K562 (cell line): ENCODE results near the gene MAP3K6. TPM values are rescaled to one million over a fixed set of nuclear protein-coding genes. Genes with fewer than 3 reads are reported as not detected.

Source experiments
- ATAC-seq: fragments of 200-7000 bp; cut with Tn5 transposase; 3 replicates; pipeline ENCODE4 v1.9.1; 2020; ENCODE audit warnings: moderate library complexity
- BruUV-seq: library from RNA; stranded (reverse); fragments of 400-500 nt; replicated peaks from 2 replicates; lab custom pipeline; 2021; lab: Mats Ljungman, UMichigan
- CTCF ChIA-PET: fragments of 300-600 bp; formaldehyde crosslinking; extraction: SDS; loops from one replicate; lab custom pipeline; 2021; ENCODE audit warnings: low intra/inter-chr PET ratio; lab: Yijun Ruan, JAX
- POLR2A ChIA-PET: fragments of 300-600, 350-650 bp; sonication (Branson Sonifier 250); formaldehyde crosslinking; extraction: SDS; loops from one replicate; lab custom pipeline; 2021; ENCODE audit warnings: antibody characterized with exemption, inconsistent platforms; lab: Yijun Ruan, JAX
- DNase-seq, 4 experiments: peaks; one replicate each; pipeline versions ENCODE4 v3.0.0 to v3.0.0-alpha.2; 2011 to 2018; ENCODE audit warnings: low spot score in 3 of 4, mixed read lengths in 3 of 4; ENCODE audit errors: extremely low read depth in 1 of 4
- FAIRE-seq: peaks from 2 replicates; lab custom pipeline; 2011; peaks lifted over from hg19 to GRCh38; lab: Jason Lieb, UNC
- H2AFZ ChIP-seq: 2 replicates; pipeline ENCODE4 v1.6.0; 2011; ENCODE audit warnings: low read depth, low read length, control low read depth, inconsistent platforms
- H3K27ac ChIP-seq: fragments of 200-600 bp; 3 replicates; pipeline ENCODE4 v1.8.0; 2011; ENCODE audit warnings: low read depth, mild to moderate bottlenecking, control low read depth, inconsistent platforms, low read length, moderate library complexity, mixed read lengths; ENCODE audit errors: extremely low read depth
- H3K27me3 ChIP-seq, 2 experiments: fragments of 300-600 bp in 1 of 2; 2 replicates in 1 of 2; 3 replicates in 1 of 2; pipeline versions ENCODE4 v1.6.0 to v1.8.0; 2011; ENCODE audit warnings: inconsistent platforms in 2 of 2, low read length in 2 of 2, mild to moderate bottlenecking in 1 of 2, mixed read lengths in 1 of 2, moderate library complexity in 1 of 2; ENCODE audit not compliant: control insufficient read depth in 2 of 2, insufficient read depth in 2 of 2
- H3K36me3 ChIP-seq: fragments of 300-600 bp; 3 replicates; pipeline ENCODE4 v1.8.0; 2011; ENCODE audit warnings: mild to moderate bottlenecking, low read length, inconsistent platforms; ENCODE audit not compliant: control insufficient read depth, insufficient read depth
- H3K4me1 ChIP-seq, 2 experiments: fragments of 200-600 bp in 1 of 2; replicated peaks in 1 of 2; 2 replicates in 1 of 2; 3 replicates in 1 of 2; pipeline versions ENCODE4 v1.5.1 to v1.8.0; 2011; ENCODE audit warnings: inconsistent platforms in 2 of 2, low read length in 2 of 2, mild to moderate bottlenecking in 1 of 2, mixed read lengths in 1 of 2, moderate library complexity in 1 of 2; ENCODE audit not compliant: control insufficient read depth in 2 of 2, insufficient read depth in 2 of 2
- H3K4me2 ChIP-seq: 2 replicates; pipeline ENCODE4 v1.6.1; 2011; ENCODE audit warnings: low read length, control low read depth, inconsistent platforms, mixed read lengths; ENCODE audit not compliant: insufficient read depth
- H3K4me3 ChIP-seq: fragments of 200-600 bp; sonication (generic), shearing (Covaris generic); 2 replicates; pipeline ENCODE4 v1.5.1; 2016; ENCODE audit warnings: control low read depth, inconsistent platforms
- H3K79me2 ChIP-seq: fragments of 200-600 bp; 3 replicates; pipeline ENCODE4 v1.8.0; 2011; ENCODE audit warnings: low read length, inconsistent platforms; ENCODE audit not compliant: control insufficient read depth, insufficient read depth
- H3K9ac ChIP-seq, 2 experiments: 2 replicates each; pipeline versions ENCODE4 v1.6.0 to v1.6.1; 2011; ENCODE audit warnings: low read depth in 2 of 2, low read length in 2 of 2, control low read depth in 1 of 2, inconsistent platforms in 1 of 2, mild to moderate bottlenecking in 1 of 2, mixed read lengths in 1 of 2; ENCODE audit not compliant: insufficient read depth in 1 of 2
- H3K9me1 ChIP-seq: one replicate; pipeline ENCODE4 v1.6.0; 2011; ENCODE audit warnings: inconsistent platforms, mild to moderate bottlenecking, low read length, moderate library complexity; ENCODE audit not compliant: control insufficient read depth, insufficient read depth
- H3K9me3 ChIP-seq: replicated peaks from 2 replicates; pipeline ENCODE4 v1.5.1; 2011; ENCODE audit warnings: low read depth, low read length, inconsistent platforms; ENCODE audit not compliant: control insufficient read depth, insufficient read depth
- H4K20me1 ChIP-seq: replicated peaks from 2 replicates; pipeline ENCODE4 v1.6.1; 2011; ENCODE audit warnings: low read length, inconsistent platforms, mixed read lengths; ENCODE audit not compliant: control insufficient read depth, insufficient read depth
- FOXJ2 ChIP-seq: fragments of 200-800 bp; sonication (Bioruptor generic); IDR thresholded peaks from 2 replicates; pipeline ENCODE4 v1.6.1; 2016; ENCODE audit warnings: missing genetic modification characterization, missing compliant biosample characterization
- HDAC1 ChIP-seq, 2 experiments: fragments of 450-650 bp; IDR thresholded peaks; 2 replicates each; pipeline ENCODE4 v1.6.1; 2016 to 2017; ENCODE audit warnings: inconsistent platforms in 1 of 2, mild to moderate bottlenecking in 1 of 2, moderate library complexity in 1 of 2
- LCOR ChIP-seq: sonication (generic); formaldehyde crosslinking; IDR thresholded peaks from 2 replicates; pipeline ENCODE4 v1.8.0; 2022; ENCODE audit warnings: mild to moderate bottlenecking, missing genetic modification reagents
- NFE2L1 ChIP-seq: fragments of 450-650 bp; IDR thresholded peaks from 2 replicates; pipeline ENCODE4 v1.6.1; 2016; ENCODE audit warnings: missing genetic modification characterization, low read depth, mild to moderate bottlenecking, missing compliant biosample characterization, moderate library complexity, borderline replicate concordance
- REST ChIP-seq, 2 experiments: fragments of 450-650 bp; formaldehyde crosslinking in 1 of 2; IDR thresholded peaks; 2 replicates each; pipeline versions ENCODE4 v1.4.0 to v1.6.1; 2014 to 2020; ENCODE audit warnings: mild to moderate bottlenecking in 2 of 2, borderline replicate concordance in 1 of 2, low read depth in 1 of 2
- STAT6 ChIP-seq: sonication (generic); formaldehyde crosslinking; IDR thresholded peaks from 2 replicates; pipeline ENCODE4 v1.8.1; 2023; ENCODE audit warnings: mild to moderate bottlenecking, missing genetic modification reagents
- ZNF12 ChIP-seq: sonication (generic); formaldehyde crosslinking; IDR thresholded peaks from 2 replicates; pipeline ENCODE4 v1.4.0; 2020; ENCODE audit warnings: mild to moderate bottlenecking, missing genetic modification reagents
- ZNF133 ChIP-seq: fragments of 250-450 bp; sonication (Bioruptor Pico); IDR thresholded peaks from 2 replicates; pipeline ENCODE4 v1.4.0; 2020; ENCODE audit warnings: mild to moderate bottlenecking
- ZNF316 ChIP-seq: fragments of 450-650 bp; IDR thresholded peaks from 2 replicates; pipeline ENCODE4 v1.6.1; 2016
- ZZZ3 ChIP-seq: fragments of 450-650 bp; IDR thresholded peaks from 2 replicates; pipeline ENCODE4 v1.6.1; 2016; ENCODE audit warnings: antibody characterized with exemption, mild to moderate bottlenecking, moderate library complexity
- WGBS: fragments of 100-300 bp; shearing (Covaris generic); methylation state at CpG from one replicate; pipeline ENCODE4 v1.1.6; 2016; ENCODE audit warnings: low coverage, mixed read lengths; ENCODE audit not compliant: insufficient coverage; ENCODE audit errors: missing lambda C conversion rate; 5-methylcytosine and 5-hydroxymethylcytosine counted together
- in situ Hi-C: fragments of 300-500 bp; cut with MboI; formaldehyde crosslinking; loops from 4 replicates; pipeline ENCODE4 v1.15.0; 2018; ENCODE audit warnings: inconsistent platforms, mixed read lengths
- intact Hi-C: fragments of 100-400 bp; cut with micrococcal nuclease; formaldehyde crosslinking; loops from 2 replicates; pipeline ENCODE4 v1.14.2; 2022
- polyA plus RNA-seq, 8 experiments: library from polyadenylated mRNA; depleted of rRNA in 4 of 8; stranded (reverse) in 5 of 8; unstranded in 3 of 8; fragments of >200 nt; fragmentation: Nextera tagmentation in 2 of 8; fragmentation: Illumina TruSeq in 1 of 8; extraction: Ambion mirVana in 2 of 8; extraction: Trizol in 1 of 8; gene quantifications; 2 replicates each; pipeline versions ENCODE4 v1.2.1 to v1.2.3, GENCODE V29; 2011 to 2014; ENCODE audit warnings: inconsistent platforms in 1 of 8, missing spikeins in 1 of 8
- total RNA-seq, 7 experiments: library from RNA; depleted of rRNA in 6 of 7; stranded (reverse); fragments of >200 nt in 6 of 7; fragmentation: Illumina TruSeq in 2 of 7; extraction: Trizol in 2 of 7; gene quantifications; 2 replicates each; pipeline versions ENCODE4 v1.2.1 to v1.2.3, GENCODE V29; 2011 to 2021; ENCODE audit warnings: low replicate concordance in 1 of 7

Gene MAP3K6
- total and polyA plus RNA-seq, 9 of the 15 experiments (the other 6 are each of a cell fraction or from before 2014, with no cell fraction given), result 0.99 to 21.9 (median 7.0) TPM

GRCh38 chr1:27363766-27364695 lies 2.7 kb downstream of the MAP3K6 start:
- H3K79me2 ChIP-seq, result no peaks in the 10 kb centered on the region
- intact Hi-C loops (loop anchor here (10.0 kb wide), 1 partner anchor 169 kb away; no protein-coding TSS in a partner anchor), in situ Hi-C loops (no loop called here)
- H4K20me1 ChIP-seq, result peaks cover 5% of the 10 kb centered on the region; the same call in 1 of the 2 replicates
- peak overlapping the region in 1 of 2 experiments; percentile 71; a peak in 2 of 4 replicates for H3K9ac ChIP-seq
- CTCF ChIA-PET, result no interaction called here
- H3K4me1 ChIP-seq, result peaks cover 19 to 62% of the 10 kb centered on the region in 2 experiments; a peak in 4 of 5 replicates
- no peak for FAIRE-seq
- H3K36me3 ChIP-seq, result no peaks in the 10 kb centered on the region
- no peak overlapping the region for H2AFZ ChIP-seq
- WGBS, result 79% methylated on average over 26 of the region's 26 CpGs
- no peaks in the 10 kb centered on the region for H3K9me3 ChIP-seq
- no TSS peak for BruUV-seq
- DNase-seq, result no peak
- no peak for ATAC-seq
- no peak overlapping the region for H3K4me3 ChIP-seq
- H3K27me3 ChIP-seq, result no peaks in the 10 kb centered on the region
- POLR2A ChIA-PET, result interaction anchor here (0.5 to 3.3 kb wide), 5 partner anchors 11 to 38 kb away, joined by 3 to 20 read pairs (median 9); partner anchors contain the start of gene CD164L2
- no peaks in the 10 kb centered on the region for H3K9me1 ChIP-seq
- no peak overlapping the region for H3K4me2 ChIP-seq
- H3K27ac ChIP-seq, result no peak overlapping the region
- TF ChIP-seq LCOR (CRISPR knock-in tag) (no peak), ZNF133 (CRISPR knock-in tag) (no peak), NFE2L1 (tag) (no peak), ZNF316 (no peak), ZNF12 (CRISPR knock-in tag) (no peak), HDAC1 (IDR thresholded peaks at IDR 0.05) (0 out of 4 replicates have a peak, but pooled peaks of 1 of the 2 experiments have one; percentile 32), FOXJ2 (tag) (no peak), ZZZ3 (no peak), STAT6 (CRISPR knock-in tag) (no peak), REST (IDR thresholded peaks at IDR 0.05; ENCODE audit: borderline replicate concordance) (no peak), REST (CRISPR knock-in tag; IDR thresholded peaks at IDR 0.05; ENCODE audit: low read depth) (no peak)
